HG03103 (cell line): ENCODE results near the gene ALOX12.

Experiments used
- ATAC-seq: cut with Tn5 transposase; IDR thresholded peaks from one replicate; pipeline ENCODE4 v1.9.1; 2021; ENCODE audit warnings: low read depth; ENCODE audit not compliant: unreplicated experiment

ALOX12 gene

GRCh38 chr17:7020894-7021664 lies 25.2 kb downstream of the ALOX12 start:
- ATAC-seq, result no peak

DNA sequence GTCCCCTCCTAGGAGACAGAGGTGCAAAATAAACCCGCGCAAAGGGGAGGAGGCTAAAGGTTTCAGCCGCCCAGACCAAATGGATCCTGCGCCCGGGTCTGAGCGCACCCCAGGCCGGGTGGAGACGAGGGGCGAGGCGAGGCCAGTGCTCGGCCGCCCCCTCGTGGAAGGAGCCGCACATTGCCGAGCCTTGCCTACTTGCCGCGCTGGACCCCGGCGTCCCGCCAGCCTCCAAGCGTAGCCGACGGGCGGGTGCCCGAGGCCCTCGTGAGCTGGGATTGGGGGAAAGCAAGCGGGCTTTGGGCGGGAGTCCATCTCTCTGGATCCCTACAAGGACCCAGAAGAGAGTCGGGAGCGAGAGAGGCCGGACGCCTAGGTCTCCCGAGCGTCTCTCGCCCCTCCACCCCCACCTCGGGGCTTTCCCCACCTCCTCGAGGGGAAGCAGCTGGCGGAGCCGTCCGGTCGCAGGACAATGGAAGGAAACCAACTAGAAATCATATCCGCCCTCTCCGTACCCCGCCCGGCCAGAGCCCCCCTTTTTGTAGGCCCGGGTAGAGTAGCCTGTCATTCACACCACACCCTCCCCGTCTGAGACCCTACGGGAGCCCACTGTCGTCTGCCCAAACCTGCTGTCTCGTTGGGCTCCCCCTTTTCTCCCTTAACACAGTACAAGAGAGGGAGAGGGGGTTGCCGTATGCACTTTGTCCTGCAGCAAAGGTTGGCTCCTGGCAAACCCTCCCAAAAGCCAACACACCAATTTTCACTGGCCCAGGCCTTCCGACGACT lies 26.3 kb downstream of the ALOX12 start:
- ATAC-seq, result no peak

DNA sequence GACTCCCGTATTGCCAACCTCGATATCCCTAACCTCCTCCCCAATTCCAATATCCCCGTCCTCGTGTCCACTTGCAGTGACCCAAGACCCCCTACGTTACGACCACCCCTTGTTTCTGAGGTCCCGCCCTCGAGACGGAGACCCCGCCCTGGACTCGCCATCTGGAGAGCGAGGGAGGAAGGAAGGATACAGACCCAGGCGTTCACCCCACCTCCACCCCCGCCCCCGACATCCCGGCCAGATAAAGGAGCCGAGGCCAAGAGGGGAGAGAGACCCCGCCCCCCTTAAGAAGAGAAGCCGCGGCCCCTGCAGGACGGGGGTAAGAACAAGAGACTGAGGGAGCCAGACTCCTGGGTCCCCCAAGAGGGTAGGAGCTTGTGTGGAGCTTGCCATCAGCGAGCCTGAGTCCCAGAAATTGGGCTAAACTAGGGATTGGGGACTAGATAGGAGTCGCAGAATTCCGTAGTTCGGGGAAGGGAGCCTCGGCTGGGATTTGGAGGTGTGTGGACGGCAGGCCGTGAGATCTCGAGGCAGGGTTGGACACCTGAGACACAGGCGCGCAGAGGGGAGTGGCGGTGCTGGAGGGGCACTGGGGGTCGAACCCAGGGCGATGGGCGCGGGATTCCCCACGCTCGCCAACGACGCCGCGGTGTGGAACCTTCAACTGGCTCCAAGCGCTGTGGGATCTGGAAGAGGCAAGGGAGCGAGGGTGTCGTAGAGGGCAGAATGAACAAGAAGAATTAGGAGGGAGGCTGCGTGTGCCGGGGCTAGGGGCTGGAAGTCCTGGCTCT lies 27.1 kb downstream of the ALOX12 start, which contains the start of gene BCL6B:
BCL6B (plus strand) TSS at position 270 of the 791 bp plus-strand sequence. CDS start 622 bp downstream, outside the sequence.
- no peak for ATAC-seq

DNA sequence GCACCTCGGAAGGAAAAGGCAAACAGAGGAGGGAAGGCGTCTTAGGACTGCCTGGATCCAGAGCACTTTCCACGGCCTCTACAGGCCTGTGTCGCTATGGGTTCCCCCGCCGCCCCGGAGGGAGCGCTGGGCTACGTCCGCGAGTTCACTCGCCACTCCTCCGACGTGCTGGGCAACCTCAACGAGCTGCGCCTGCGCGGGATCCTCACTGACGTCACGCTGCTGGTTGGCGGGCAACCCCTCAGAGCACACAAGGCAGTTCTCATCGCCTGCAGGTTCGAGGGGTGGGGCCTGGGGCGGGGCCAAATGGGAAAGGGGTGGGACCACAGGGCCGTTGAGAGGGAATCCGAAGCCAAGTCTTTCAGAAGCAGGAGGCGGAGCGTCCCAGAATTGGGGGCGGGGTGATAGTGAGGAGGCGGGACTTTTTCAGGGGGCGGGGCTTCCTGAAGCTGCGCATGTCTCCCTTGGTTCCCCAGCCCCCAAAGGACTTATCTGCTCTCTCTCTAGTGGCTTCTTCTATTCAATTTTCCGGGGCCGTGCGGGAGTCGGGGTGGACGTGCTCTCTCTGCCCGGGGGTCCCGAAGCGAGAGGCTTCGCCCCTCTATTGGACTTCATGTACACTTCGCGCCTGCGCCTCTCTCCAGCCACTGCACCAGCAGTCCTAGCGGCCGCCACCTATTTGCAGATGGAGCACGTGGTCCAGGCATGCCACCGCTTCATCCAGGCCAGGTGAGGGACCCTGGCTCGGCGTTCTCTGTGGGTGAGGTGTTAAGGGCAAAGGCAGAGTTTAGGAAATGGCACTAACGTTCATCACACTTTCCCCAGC lies 27.9 kb downstream of the ALOX12 start:
- ATAC-seq, result no peak

DNA sequence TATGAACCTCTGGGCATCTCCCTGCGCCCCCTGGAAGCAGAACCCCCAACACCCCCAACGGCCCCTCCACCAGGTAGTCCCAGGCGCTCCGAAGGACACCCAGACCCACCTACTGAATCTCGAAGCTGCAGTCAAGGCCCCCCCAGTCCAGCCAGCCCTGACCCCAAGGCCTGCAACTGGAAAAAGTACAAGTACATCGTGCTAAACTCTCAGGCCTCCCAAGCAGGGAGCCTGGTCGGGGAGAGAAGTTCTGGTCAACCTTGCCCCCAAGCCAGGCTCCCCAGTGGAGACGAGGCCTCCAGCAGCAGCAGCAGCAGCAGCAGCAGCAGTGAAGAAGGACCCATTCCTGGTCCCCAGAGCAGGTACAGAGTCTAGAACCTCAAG lies 28.5 kb downstream of the ALOX12 start:
- no peak for ATAC-seq

DNA sequence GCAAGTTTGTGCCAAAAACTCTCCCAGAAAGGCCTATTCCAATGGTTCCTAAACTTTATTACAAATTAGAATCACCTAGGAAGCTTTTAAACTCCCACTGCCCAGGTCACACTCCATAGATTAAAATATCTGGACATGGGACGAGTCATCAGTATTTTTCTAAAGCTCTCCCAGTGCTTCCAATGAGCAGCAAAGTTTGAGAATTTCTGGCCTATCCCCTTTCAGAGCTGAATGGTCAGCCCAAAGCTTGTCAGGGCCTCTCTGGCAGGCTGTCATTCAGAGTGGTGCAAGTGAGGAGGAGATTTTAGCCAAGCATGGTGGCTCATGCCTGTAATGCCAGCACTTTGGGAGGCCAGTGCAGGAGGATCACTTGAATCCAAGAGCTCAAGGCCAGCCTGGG lies 29.4 kb downstream of the ALOX12 start:
- no peak for ATAC-seq

DNA sequence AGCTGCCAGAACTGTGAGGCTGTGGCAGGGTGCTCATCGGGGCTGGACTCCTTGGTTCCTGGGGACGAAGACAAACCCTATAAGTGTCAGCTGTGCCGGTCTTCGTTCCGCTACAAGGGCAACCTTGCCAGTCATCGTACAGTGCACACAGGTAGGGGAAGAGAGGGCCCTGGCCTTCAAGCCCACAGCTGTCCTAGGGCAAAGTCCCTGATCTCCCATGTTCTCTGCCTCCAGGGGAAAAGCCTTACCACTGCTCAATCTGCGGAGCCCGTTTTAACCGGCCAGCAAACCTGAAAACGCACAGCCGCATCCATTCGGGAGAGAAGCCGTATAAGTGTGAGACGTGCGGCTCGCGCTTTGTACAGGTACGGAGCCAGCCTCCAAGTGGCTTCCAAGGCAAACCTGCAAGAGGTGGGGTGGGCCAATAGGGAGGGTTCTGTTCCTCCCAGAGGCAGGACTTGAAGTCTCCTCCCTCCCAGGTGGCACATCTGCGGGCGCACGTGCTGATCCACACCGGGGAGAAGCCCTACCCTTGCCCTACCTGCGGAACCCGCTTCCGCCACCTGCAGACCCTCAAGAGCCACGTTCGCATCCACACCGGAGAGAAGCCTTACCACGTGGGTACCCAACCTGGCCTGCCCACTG lies 30.7 kb downstream of the ALOX12 start:
- no peak for ATAC-seq

DNA sequence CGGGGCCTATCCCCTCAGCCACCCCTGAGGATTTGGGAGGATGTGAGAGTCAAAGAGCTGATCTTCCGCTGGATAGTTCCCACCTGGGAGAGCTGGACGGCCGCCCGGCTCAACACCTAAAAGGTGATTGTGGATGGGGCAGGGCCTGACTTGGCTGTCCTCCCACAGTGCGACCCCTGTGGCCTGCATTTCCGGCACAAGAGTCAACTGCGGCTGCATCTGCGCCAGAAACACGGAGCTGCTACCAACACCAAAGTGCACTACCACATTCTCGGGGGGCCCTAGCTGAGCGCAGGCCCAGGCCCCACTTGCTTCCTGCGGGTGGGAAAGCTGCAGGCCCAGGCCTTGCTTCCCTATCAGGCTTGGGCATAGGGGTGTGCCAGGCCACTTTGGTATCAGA lies 31.5 kb downstream of the ALOX12 start:
- no peak for ATAC-seq

DNA sequence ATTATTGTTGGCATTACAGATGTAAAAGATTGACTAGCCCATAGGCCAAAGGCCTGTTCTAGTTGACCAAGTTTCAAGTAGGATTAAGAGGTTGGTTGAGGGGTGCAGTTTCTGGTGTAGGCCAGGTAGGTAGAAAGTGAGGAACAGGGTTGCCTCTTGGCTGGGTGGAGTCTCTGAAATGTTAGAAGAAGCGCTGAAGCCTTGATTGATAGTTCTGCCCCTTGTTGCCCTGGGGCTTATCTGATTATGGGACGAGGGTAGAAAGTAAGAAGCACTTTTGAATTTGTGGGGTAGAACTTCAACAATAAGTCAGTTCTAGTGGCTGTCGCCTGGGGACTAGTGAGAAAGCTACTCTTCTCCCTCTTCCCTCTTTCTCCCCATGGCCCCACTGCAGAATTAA lies 33.2 kb downstream of the ALOX12 start:
- ATAC-seq, result no peak

DNA sequence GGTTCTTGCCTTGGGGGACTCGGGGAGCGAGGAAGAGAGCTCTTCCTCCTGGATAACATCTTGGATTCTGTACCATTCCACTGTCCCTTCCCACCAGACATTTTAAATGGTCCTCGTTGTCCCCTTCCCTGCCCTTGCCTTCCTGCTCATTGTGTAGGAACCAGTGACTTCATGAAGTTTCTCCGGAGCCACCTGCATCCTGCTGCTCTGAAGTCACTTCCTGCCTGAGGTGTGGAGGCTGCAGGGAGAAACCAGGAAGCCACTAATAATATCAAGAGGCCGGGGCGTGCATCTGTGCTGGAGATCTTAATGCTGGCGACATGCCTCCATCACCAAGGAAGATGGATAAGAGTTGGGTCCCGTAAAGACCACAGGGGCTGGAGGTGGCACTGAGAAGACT lies 33.8 kb downstream of the ALOX12 start:
- no peak for ATAC-seq

DNA sequence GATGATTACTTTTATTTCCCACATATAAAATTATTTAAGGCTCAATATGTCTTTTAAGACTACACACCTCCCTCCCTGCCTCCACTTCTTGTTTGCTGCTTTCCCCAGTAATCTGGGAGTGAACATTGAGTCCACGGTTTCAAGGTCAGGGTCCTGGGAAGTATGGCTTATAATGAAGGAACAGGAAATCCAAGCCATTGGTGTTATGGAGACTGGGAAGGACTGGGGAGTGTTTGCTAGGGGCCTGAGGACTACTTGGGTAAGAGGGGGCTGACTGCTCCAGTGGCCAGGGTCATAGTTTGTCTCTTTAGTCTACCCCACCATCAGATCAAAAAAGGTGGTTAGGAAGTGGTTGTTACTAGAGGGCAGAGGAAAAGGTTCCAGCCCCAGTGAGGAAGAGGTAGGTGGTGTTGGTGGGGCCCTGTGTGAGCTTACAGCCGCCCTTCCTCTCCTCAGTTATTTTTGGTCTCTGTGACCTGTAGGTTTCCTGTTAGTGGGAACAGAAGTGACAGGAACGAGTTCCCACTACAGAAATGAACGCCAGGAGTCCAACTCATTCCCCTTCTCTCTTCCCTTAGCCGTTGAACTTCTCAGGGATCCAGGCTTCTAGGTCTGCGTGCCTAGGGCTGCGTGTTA lies 39.2 kb downstream of the ALOX12 start:
- no peak for ATAC-seq

GRCh38 chr17:7035591-7036368 lies 39.9 kb downstream of the ALOX12 start, which contains the start of gene SLC16A13:
TSS of gene SLC16A13 (plus strand) at chr17:7036015. CDS start at chr17:7036383, 368 bp downstream.
- peak; percentile 85 for ATAC-seq

GRCh38 chr17:7038025-7038862 lies 42.4 kb downstream of the ALOX12 start:
- no peak for ATAC-seq

DNA sequence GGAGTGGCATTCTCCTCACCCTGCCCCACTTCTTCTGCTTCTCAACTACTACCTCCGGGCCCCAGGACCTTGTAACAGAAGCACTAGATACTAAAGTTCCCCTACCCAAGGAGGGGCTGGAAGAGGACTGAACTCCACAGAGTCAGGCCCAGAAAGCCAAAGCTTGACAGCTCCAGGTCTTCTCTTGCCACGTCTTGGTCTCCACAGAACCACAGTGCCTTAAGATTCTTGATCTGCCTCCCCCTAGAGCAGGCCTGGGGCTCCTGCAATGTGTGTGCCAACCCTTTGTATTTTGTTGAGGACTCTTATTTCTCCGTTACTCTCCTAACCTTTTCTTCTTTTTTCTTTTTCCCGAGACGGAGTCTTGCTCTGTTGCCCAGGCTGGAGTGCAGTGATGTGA lies 44.0 kb downstream of the ALOX12 start:
- ATAC-seq, result no peak

DNA sequence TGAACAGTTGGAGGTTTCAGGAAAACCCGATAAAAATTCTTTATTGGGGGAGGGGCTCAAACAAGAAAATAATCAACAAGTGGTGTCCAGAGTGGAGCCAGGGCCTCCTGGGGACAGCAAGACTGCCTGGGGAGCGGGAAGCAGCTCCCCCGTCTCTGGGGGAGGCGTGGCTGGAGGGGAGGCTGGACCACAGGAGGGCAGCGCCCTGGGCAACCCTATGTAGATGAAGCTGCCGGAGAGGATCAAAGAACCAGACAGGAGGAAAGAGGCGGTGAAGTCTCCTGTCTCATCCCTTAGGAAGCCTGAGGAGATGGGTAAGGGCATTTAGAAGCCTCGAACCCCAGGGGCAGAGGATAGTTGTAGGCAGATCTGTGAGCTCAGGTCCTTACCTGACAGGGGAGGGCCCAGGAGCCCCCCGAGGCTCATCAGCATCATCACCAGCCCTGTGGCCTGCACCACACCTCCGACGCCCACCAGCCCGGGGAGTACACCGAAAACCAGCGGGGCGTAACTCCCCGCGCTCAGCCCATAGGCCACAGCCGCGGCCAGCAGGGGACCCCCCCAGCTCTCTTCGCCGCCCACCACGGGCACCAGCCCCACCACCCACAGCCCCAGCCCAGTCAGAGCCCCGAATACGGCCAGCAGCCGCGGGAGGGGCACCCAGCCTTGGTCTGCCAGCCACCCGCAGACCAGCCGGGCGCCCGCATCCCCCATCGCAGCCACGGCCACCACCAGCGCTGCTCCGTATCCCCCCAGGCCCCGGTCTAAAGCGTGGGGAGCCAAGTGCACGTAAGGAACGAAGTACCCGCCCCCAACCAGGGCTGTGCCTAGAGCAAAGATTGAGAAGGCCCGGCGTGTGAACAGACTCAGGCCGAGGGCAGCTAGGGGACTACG lies 46.0 kb downstream of the ALOX12 start:
- ATAC-seq, result no peak

DNA sequence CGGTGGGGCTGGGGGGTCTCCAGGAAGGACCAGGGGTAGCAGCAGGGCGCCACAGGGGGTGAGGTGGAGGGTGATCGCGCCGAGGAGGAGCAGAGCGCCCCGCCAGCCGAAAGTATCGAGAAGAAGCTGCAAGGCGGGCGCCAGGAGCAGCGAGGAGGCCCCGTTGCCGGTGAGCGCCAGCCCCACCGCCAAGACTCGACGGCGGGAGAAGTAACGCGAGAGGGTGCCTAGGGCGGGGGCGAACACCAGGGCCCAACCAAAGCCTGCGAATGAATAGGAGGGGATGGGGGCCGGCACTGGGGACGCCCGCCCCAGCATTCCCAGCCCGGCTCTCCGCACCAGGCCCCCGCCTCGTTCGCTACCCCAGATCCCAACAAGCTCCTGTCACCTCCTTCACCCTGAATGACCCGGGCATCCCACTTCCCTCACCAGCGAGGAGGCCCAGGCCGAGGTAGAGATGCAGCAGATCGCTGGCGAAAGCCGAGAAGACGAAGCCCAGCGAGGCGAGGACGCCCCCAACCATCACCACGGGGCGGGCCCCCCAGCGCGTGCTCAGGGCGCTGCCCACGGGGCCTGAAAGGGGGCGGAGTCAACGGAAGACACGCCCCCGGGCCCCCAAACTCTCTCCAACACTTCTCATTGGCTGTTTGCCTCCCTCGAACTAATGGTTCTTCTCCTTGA lies 46.8 kb downstream of the ALOX12 start:
- ATAC-seq, result no peak
